ENCODE measurements around the gene CYBC1.

DNA sequence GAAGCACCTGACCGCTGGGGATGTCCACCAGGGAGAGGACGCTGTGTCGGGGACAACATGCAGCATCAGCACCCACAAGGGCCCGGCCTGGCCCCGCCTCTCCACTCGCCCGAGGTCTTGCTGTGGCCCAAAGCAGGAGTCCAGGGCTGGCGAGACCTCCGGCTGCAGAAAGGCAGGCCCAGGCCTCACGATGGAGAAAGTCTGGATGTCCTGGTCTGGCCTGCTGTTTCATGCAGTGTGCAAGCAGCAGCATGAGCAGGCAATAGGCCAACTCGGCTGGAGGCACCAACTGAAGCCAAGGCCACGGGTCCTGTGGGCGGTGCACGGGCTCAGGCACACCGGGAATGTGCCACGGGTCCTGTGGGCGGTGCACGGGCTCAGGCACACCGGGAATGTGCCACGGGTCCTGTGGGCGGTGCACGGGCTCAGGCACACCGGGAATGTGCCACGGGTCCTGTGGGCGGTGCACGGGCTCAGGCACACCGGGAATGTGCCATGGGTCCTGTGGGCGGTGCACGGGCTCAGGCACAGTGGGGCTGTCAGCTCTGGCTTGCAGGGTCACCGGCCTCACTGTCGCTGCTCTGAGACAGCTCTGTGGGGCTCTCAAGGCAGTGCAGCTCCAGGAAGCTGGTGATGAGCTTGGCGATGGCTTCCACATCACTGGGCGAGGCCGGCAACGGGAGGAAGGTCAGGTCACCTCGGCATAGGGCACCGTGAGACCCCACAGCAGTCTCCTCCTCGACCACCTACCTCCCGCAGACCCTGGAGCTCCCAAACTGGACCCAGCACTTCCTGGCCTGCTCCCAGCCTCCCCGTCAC is 6.9 kb downstream of the CYBC1 start:
- TF ChIP-seq POLR2A (IDR thresholded peaks at IDR 0.05), result no peak
- no peak for TF ChIP-seq CTCF (IDR thresholded peaks at IDR 0.05)

All from heart left ventricle (tissue), 13 donors.